ENCODE measurements around the gene ZNF292. TPM values are rescaled to one million over a fixed set of nuclear protein-coding genes. Genes with fewer than 3 reads are reported as not detected.

Gene ZNF292
- total and polyA plus RNA-seq, 10 of the 15 experiments (the other 5 are each of a cell fraction or from before 2014, with no cell fraction given): 11.1 to 57.6 (median 30.6) TPM

GRCh38 chr6:87242311-87242710 lies 86.9 kb downstream of the ZNF292 start:
- POLR2A ChIA-PET: no interaction called here
- FAIRE-seq: no peak
- no peak overlapping the region for H3K4me2 ChIP-seq (ENCODE audit: control insufficient read depth, insufficient read depth)
- SMC1A ChIA-PET (ENCODE audit: uncharacterized antibody, unreplicated experiment): interaction anchor here (1.1 kb wide), 1 partner anchor 103 kb away, joined by 4 read pairs; no protein-coding TSS in a partner anchor
- H4K20me1 ChIP-seq (ENCODE audit: control insufficient read depth, insufficient read depth): no peaks in the 10 kb centered on the region
- no peak overlapping the region for H3K4me3 ChIP-seq
- CTCF ChIA-PET: interaction anchor here (0.6 to 1.2 kb wide), 3 partner anchors 10 to 101 kb away, joined by 3 to 5 read pairs (median 4); no protein-coding TSS in a partner anchor
- ATAC-seq: no peak
- intact Hi-C loops (cut with micrococcal nuclease; ENCODE audit: unreplicated experiment) (no loop called here), in situ Hi-C loops (cut with MboI) (no loop called here)
- 90% methylated on average over 4 of the region's 4 CpGs for WGBS (ENCODE audit: insufficient coverage, insufficient replicate concordance, low lambda C conversion rate, missing lambda C conversion rate)
- no peaks in the 10 kb centered on the region for H3K4me1 ChIP-seq (ENCODE audit: control insufficient read depth, insufficient read depth, low read length)
- peaks cover 8 to 12% of the 10 kb centered on the region in 2 experiments; a peak in 3 of 4 replicates for H3K36me3 ChIP-seq (ENCODE audit: control insufficient read depth in 2 of 2, insufficient read depth in 2 of 2, low read length in 1 of 2)
- TF ChIP-seq ATF3 (IDR thresholded peaks at IDR 0.05; ENCODE audit: borderline replicate concordance, extremely low read depth, low read depth, low read length) (no peak), CHD2 (IDR thresholded peaks at IDR 0.05; ENCODE audit: borderline replicate concordance, low read depth, low read length) (no peak), NR2F1 (conservative IDR thresholded peaks at IDR 0.05) (no peak), IRF4 (IDR thresholded peaks at IDR 0.05; ENCODE audit: low read depth, low read length) (no peak), YY1 (IDR thresholded peaks at IDR 0.05; ENCODE audit: low read depth, low read length) (no peak), WRNIP1 (IDR thresholded peaks at IDR 0.05; ENCODE audit: borderline replicate concordance, low read depth, low read length) (no peak), CBX3 (IDR thresholded peaks at IDR 0.05; ENCODE audit: borderline replicate concordance, low read depth) (no peak)
- H3K27ac ChIP-seq (ENCODE audit: control insufficient read depth, insufficient read depth): no peak overlapping the region
- no TSS peak for BruUV-seq (replicated peaks)
- DNase-seq (ENCODE audit: low read depth, low spot score): no peak
- no peaks in the 10 kb centered on the region; the same call in none of the 2 replicates for H3K79me2 ChIP-seq (ENCODE audit: control insufficient read depth, insufficient read depth, low read length)
- H2AFZ ChIP-seq (ENCODE audit: control insufficient read depth, low read depth, low read length): no peak overlapping the region
- no peaks in the 10 kb centered on the region for H3K27me3 ChIP-seq (replicated peaks in 1 of 2; ENCODE audit: control insufficient read depth in 2 of 2, insufficient read depth in 2 of 2, low read length in 1 of 2)
- H3K9me3 ChIP-seq (replicated peaks; ENCODE audit: control insufficient read depth, insufficient read depth, low read length): no peaks in the 10 kb centered on the region
- RAD21 ChIA-PET (ENCODE audit: unreplicated experiment): no interaction called here
- H3K9ac ChIP-seq (ENCODE audit: control insufficient read depth, insufficient read depth, low read length): no peak overlapping the region

GRCh38 chr6:87243812-87244211 lies 88.4 kb downstream of the ZNF292 start:
- no TSS peak for BruUV-seq (replicated peaks)
- ChIA-PET POLR2A (no interaction called here), RAD21 (ENCODE audit: unreplicated experiment) (no interaction called here), SMC1A (ENCODE audit: uncharacterized antibody, unreplicated experiment) (interaction anchor here (0.8 to 1.3 kb wide), 7 partner anchors 9 to 162 kb away, joined by 3 read pairs; no protein-coding TSS in a partner anchor), CTCF (interaction anchor here (0.6 to 1.9 kb wide), 4 partner anchors 16 to 164 kb away, joined by 3 to 11 read pairs (median 4); no protein-coding TSS in a partner anchor)
- no peak for TF ChIP-seq SUZ12 (IDR thresholded peaks at IDR 0.05; ENCODE audit: unreplicated experiment)
- no peak for TF ChIP-seq IKZF2 (IDR thresholded peaks at IDR 0.05)
- TF ChIP-seq EED (IDR thresholded peaks at IDR 0.05; ENCODE audit: low read depth): no peak
- TF ChIP-seq CBX5 (IDR thresholded peaks at IDR 0.05; ENCODE audit: low read depth): no peak
- TF ChIP-seq BMI1 (IDR thresholded peaks at IDR 0.05; ENCODE audit: borderline replicate concordance): no peak
- TF ChIP-seq ZBED1 (IDR thresholded peaks at IDR 0.05; ENCODE audit: borderline replicate concordance): no peak
- TF ChIP-seq NRF1 (conservative IDR thresholded peaks at IDR 0.05; ENCODE audit: low read depth, low read length): no peak
- TF ChIP-seq DPF2 (IDR thresholded peaks at IDR 0.05): no peak
- TF ChIP-seq CHD4 (IDR thresholded peaks at IDR 0.05): no peak
- in situ Hi-C loops (cut with MboI) (no loop called here), intact Hi-C loops (cut with micrococcal nuclease; ENCODE audit: unreplicated experiment) (no loop called here)
- Histone ChIP-seq H3K36me3 (ENCODE audit: control insufficient read depth in 2 of 2, insufficient read depth in 2 of 2, low read length in 1 of 2) (peaks cover 8 to 9% of the 10 kb centered on the region in 2 experiments; a peak in 3 of 4 replicates), H3K27ac (ENCODE audit: control insufficient read depth, insufficient read depth) (no peak overlapping the region), H3K27me3 (replicated peaks in 1 of 2; ENCODE audit: control insufficient read depth in 2 of 2, insufficient read depth in 2 of 2, low read length in 1 of 2) (no peaks in the 10 kb centered on the region), H3K9me3 (replicated peaks; ENCODE audit: control insufficient read depth, insufficient read depth, low read length) (no peaks in the 10 kb centered on the region), H2AFZ (ENCODE audit: control insufficient read depth, low read depth, low read length) (no peak overlapping the region), H3K79me2 (ENCODE audit: control insufficient read depth, insufficient read depth, low read length) (no peaks in the 10 kb centered on the region; the same call in none of the 2 replicates), H3K4me2 (ENCODE audit: control insufficient read depth, insufficient read depth) (no peak overlapping the region), H3K4me1 (ENCODE audit: control insufficient read depth, insufficient read depth, low read length) (no peaks in the 10 kb centered on the region), H4K20me1 (ENCODE audit: control insufficient read depth, insufficient read depth) (no peaks in the 10 kb centered on the region), H3K4me3 (no peak overlapping the region), H3K9ac (ENCODE audit: control insufficient read depth, insufficient read depth, low read length) (no peak overlapping the region)
- FAIRE-seq (no peak), DNase-seq (ENCODE audit: low read depth, low spot score) (no peak), ATAC-seq (no peak)
